SK-N-MC (cell line): ENCODE results near the gene FILIP1.

Experiments used
- EZH2 ChIP-seq: fragments of 200-600 bp; sonication (generic); IDR thresholded peaks from one replicate; pipeline ENCODE4 v1.6.1; 2017; ENCODE audit warnings: antibody characterized with exemption
- POLR2AphosphoS5 ChIP-seq: IDR thresholded peaks from 2 replicates; pipeline ENCODE4 v1.6.1; 2012; ENCODE audit warnings: mild to moderate bottlenecking, low read depth, low read length, borderline replicate concordance

GRCh38 chr6:75493400-75494064 is at the start of gene FILIP1:
- no peak for TF ChIP-seq POLR2AphosphoS5
- no peak for TF ChIP-seq EZH2
